Activated T-helper 1 cell treated with anti-CD3 and anti-CD28 coated beads, Interleukin-12 subunit alpha, Interleukin-12 subunit beta, Interleukin-2, Interleukin-4 antibody, amounts not matched to agents 30 ng/mL and 10 ng/mL and 1 ng/mL, durations not matched to agents 14 hours and 24 hours and 36 hours (primary cell): ENCODE measurements around the gene LHX4. TPM values are rescaled to one million over a fixed set of nuclear protein-coding genes. Genes with fewer than 3 reads are reported as not detected.

Experiments used
- DNase-seq: peaks from one replicate; pipeline ENCODE4 v3.0.0; 2021; ENCODE audit warnings: low spot score
- H3K27ac Mint-ChIP-seq: one replicate; pipeline ENCODE4 v1.8.0; 2021; ENCODE audit warnings: mild to moderate bottlenecking, mixed read lengths
- H3K27me3 Mint-ChIP-seq: one replicate; pipeline ENCODE4 v1.8.0; 2022; ENCODE audit warnings: mild to moderate bottlenecking, moderate library complexity, mixed read lengths; ENCODE audit not compliant: insufficient read depth
- H3K36me3 Mint-ChIP-seq: one replicate; pipeline ENCODE4 v1.8.0; 2021; ENCODE audit warnings: low read depth, mixed read lengths
- H3K4me1 Mint-ChIP-seq: one replicate; pipeline ENCODE4 v1.8.0; 2021; ENCODE audit warnings: low read depth, mixed read lengths
- H3K4me3 Mint-ChIP-seq: one replicate; pipeline ENCODE4 v1.8.0; 2021; ENCODE audit warnings: mild to moderate bottlenecking, moderate library complexity, mixed read lengths
- H3K9me3 Mint-ChIP-seq: one replicate; pipeline ENCODE4 v1.8.0; 2021; ENCODE audit warnings: mixed read lengths
- intact Hi-C: fragments of 100-400 bp; cut with micrococcal nuclease; formaldehyde crosslinking; loops from one replicate; pipeline ENCODE4 v1.15.1; 2024
- total RNA-seq: library from RNA; stranded (reverse); gene quantifications from 2 replicates; pipeline ENCODE4 v1.2.3, GENCODE V29; 2022

The LHX4 gene
- total RNA-seq, 1 donor from 2014 or later = not detected

GRCh38 chr1:180273066-180273465, 43.0 kb downstream of the LHX4 start:
- no peak for DNase-seq
- intact Hi-C loops = no loop called here
- peaks cover 4% of the 10 kb centered on the region for H3K36me3 Mint-ChIP-seq
- H3K27ac Mint-ChIP-seq = no peak overlapping the region
- no peak overlapping the region for H3K4me3 Mint-ChIP-seq
- H3K4me1 Mint-ChIP-seq = no peaks in the 10 kb centered on the region
- H3K27me3 Mint-ChIP-seq = no peaks in the 10 kb centered on the region
- no peaks in the 10 kb centered on the region for H3K9me3 Mint-ChIP-seq

DNA sequence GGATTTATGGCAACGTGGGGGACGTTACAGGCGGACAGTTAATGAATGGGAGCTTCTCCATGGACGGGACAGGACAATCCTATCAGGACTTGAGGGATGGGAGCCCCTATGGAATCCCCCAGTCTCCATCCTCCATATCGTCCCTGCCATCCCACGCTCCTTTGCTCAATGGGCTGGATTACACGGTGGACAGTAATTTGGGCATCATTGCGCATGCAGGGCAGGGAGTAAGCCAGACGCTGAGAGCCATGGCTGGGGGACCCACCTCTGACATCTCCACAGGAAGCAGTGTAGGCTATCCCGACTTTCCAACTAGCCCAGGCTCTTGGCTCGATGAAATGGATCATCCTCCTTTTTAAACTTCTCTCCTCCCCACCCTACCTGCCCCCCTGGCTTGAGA, 44.2 kb downstream of the LHX4 start:
- no peaks in the 10 kb centered on the region for H3K9me3 Mint-ChIP-seq
- intact Hi-C loops = no loop called here
- peaks cover 4% of the 10 kb centered on the region for H3K36me3 Mint-ChIP-seq
- H3K4me3 Mint-ChIP-seq = no peak overlapping the region
- H3K4me1 Mint-ChIP-seq = no peaks in the 10 kb centered on the region
- H3K27ac Mint-ChIP-seq = no peak overlapping the region
- no peaks in the 10 kb centered on the region for H3K27me3 Mint-ChIP-seq
- no peak for DNase-seq

GRCh38 chr1:180275726-180276125, 45.7 kb downstream of the LHX4 start:
- H3K27ac Mint-ChIP-seq = no peak overlapping the region
- no peak for DNase-seq
- no peaks in the 10 kb centered on the region for H3K9me3 Mint-ChIP-seq
- no peaks in the 10 kb centered on the region for H3K4me1 Mint-ChIP-seq
- intact Hi-C loops = no loop called here
- no peak overlapping the region for H3K4me3 Mint-ChIP-seq
- H3K27me3 Mint-ChIP-seq = no peaks in the 10 kb centered on the region
- H3K36me3 Mint-ChIP-seq = peaks cover 8% of the 10 kb centered on the region

GRCh38 chr1:180277476-180278193, 47.6 kb downstream of the LHX4 start:
- Mint-ChIP-seq H3K27me3 (no peaks in the 10 kb centered on the region), H3K4me1 (no peaks in the 10 kb centered on the region), H3K36me3 (peaks cover 8% of the 10 kb centered on the region), H3K9me3 (no peaks in the 10 kb centered on the region), H3K27ac (no peak overlapping the region), H3K4me3 (no peak overlapping the region)
- DNase-seq = no peak
- intact Hi-C loops = no loop called here

DNA sequence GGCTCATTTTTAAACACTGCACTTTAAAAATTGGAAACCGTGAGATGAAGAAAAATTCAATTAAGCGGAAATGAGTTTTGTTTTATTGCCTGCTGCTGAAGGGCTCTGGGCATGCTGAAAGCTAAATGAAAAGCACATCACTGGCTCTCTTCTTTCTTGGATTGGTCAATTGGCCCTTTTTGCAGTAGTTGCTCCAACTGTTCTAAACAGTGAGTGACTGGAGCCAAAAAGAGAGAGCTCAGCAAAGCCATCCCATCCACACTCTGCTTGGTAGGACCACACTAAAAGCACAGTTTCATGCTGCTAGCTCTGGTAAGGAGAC, 48.1 kb downstream of the LHX4 start:
- Mint-ChIP-seq H3K4me1 (no peaks in the 10 kb centered on the region), H3K27me3 (no peaks in the 10 kb centered on the region), H3K9me3 (no peaks in the 10 kb centered on the region), H3K27ac (no peak overlapping the region), H3K4me3 (no peak overlapping the region), H3K36me3 (peaks cover 8% of the 10 kb centered on the region)
- DNase-seq = no peak
- intact Hi-C loops = no loop called here

DNA sequence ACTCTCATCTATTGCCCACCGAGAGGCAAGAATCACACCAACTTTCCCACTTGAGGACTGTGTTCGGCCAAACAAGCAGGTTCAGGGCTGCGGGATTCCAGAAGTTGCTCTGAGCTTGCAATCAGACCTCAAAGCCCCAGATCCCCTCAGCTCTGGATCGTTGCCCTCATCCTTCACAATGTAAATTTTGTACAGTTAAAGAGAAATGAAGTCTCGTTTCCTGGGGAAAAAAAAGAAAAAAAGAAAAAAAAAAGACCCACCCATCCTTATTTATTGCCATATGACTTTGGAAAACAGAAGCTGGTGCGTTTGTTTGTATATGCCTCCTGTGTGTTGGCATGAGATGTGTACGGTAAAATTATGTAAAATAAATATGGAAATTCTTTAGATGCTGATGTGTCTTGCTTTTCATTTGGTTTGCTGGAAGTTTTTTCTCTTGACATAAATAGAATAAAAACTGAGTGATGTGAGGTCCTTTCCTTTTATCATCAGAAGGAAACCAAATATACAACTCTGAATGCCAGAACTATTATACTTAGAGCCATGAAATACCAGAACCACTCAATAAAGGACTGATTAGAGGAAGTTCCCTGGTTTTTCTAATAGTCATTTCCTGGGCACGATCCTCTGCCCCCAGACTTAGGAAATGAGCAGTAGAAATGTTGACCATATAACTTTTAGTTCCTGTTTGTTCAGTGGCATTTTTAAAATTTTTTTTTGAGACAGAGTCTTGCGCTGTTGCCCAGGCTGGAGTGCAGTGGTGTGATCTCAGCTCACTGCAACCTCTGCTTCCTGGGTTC, 48.7 kb downstream of the LHX4 start:
- no peak overlapping the region for H3K27ac Mint-ChIP-seq
- peaks cover 8% of the 10 kb centered on the region for H3K36me3 Mint-ChIP-seq
- intact Hi-C loops = no loop called here

DNA sequence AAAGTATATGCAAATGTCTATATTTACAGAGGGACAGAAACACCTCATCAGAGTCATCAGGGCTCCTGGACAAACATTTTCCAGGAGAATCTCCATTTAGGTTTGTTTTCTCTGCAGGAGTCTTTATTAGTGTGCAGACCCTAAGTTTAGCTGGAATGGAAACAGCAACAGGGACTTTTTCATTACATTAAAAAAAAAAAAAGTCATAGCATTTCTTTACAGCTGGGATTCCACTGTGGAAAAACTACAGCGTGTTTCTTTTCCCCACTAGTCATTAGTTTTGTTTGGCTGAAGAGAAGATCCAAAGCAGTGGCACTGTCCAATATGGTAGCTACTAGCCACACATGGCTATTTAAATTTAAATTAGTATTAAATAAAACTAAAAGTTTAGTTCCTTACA, 49.6 kb downstream of the LHX4 start:
- Mint-ChIP-seq H3K4me3 (no peak overlapping the region), H3K36me3 (peaks cover 10% of the 10 kb centered on the region), H3K27me3 (no peaks in the 10 kb centered on the region), H3K27ac (no peak overlapping the region), H3K9me3 (no peaks in the 10 kb centered on the region), H3K4me1 (no peaks in the 10 kb centered on the region)
- intact Hi-C loops = no loop called here
- DNase-seq = no peak

More for the DNA sequence above, 48.7 kb downstream of the LHX4 start:
- H3K9me3 Mint-ChIP-seq = no peaks in the 10 kb centered on the region
- no peaks in the 10 kb centered on the region for H3K27me3 Mint-ChIP-seq
- H3K4me3 Mint-ChIP-seq = no peak overlapping the region
- H3K4me1 Mint-ChIP-seq = no peaks in the 10 kb centered on the region
- DNase-seq = no peak

GRCh38 chr1:180280617-180281016, 50.6 kb downstream of the LHX4 start:
- Mint-ChIP-seq H3K27ac (no peak overlapping the region), H3K9me3 (no peaks in the 10 kb centered on the region), H3K4me3 (no peak overlapping the region), H3K4me1 (no peaks in the 10 kb centered on the region), H3K27me3 (no peaks in the 10 kb centered on the region), H3K36me3 (peaks cover 6% of the 10 kb centered on the region)
- intact Hi-C loops = no loop called here
- DNase-seq = no peak

DNA sequence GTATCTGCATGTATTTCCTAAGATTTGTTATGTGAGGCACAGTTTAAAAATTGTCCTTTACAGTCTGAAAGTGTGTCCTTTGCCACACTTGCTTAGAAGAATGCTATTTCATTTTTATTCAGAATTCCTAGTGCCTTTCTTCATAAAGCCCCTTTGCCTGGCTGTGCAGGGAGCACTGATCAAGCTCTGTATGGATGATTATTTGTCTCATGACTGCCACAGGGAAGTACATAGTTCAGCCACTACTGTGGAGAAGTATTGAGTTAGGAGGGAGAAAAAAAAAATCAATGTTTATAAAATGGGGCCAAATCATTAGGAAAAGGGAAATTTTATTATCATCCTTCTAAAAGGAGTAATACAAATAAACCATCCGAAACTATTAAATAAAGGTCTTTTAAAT, 51.4 kb downstream of the LHX4 start:
- intact Hi-C loops = no loop called here
- no peak for DNase-seq
- Mint-ChIP-seq H3K4me3 (no peak overlapping the region), H3K9me3 (no peaks in the 10 kb centered on the region), H3K36me3 (peaks cover 6% of the 10 kb centered on the region), H3K27ac (no peak overlapping the region), H3K4me1 (no peaks in the 10 kb centered on the region), H3K27me3 (no peaks in the 10 kb centered on the region)

DNA sequence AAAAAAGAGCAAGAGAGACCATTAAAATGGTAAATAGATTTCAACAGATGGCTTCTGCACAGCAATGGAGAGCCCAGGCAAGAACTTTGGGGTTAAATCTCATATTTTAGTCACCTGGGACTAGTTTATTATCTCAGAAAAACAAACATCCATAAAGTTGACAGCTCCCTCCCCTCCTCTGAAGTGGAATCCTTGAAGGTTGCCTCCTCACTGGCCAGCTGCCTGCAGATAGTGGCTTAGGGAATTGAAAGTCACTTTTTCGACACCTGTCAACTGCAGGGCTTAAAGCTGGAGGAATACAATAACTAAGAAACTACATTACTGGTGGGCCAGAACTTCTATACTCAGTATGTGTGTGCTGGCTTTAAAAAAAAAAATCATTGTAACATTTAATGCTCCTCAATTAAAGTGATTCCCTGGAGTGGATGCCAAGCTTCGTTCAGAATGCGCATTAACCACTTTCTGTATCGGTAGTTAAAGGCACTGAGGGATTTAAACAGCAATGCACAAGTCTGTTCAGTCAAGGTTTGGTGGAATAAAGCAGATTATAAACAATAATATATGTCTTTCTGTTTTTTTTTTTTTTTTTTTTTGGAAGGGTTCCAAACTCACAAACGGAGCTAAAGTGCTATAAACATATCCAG, 52.5 kb downstream of the LHX4 start:
- intact Hi-C loops = no loop called here
- H3K27me3 Mint-ChIP-seq = no peaks in the 10 kb centered on the region
- no peak for DNase-seq
- peaks cover 6% of the 10 kb centered on the region for H3K36me3 Mint-ChIP-seq
- no peaks in the 10 kb centered on the region for H3K9me3 Mint-ChIP-seq
- no peaks in the 10 kb centered on the region for H3K4me1 Mint-ChIP-seq
- H3K27ac Mint-ChIP-seq = no peak overlapping the region
- no peak overlapping the region for H3K4me3 Mint-ChIP-seq

- intact Hi-C loops = no loop called here
- no peaks in the 10 kb centered on the region for H3K9me3 Mint-ChIP-seq
- DNase-seq = no peak
- H3K27me3 Mint-ChIP-seq = no peaks in the 10 kb centered on the region
- H3K4me3 Mint-ChIP-seq = no peak overlapping the region
- H3K4me1 Mint-ChIP-seq = no peaks in the 10 kb centered on the region
- H3K36me3 Mint-ChIP-seq = peaks cover 8% of the 10 kb centered on the region
- H3K27ac Mint-ChIP-seq = no peak overlapping the region
Observed at GRCh38 chr1:180283098-180283497, 53.0 kb downstream of the LHX4 start.

DNA sequence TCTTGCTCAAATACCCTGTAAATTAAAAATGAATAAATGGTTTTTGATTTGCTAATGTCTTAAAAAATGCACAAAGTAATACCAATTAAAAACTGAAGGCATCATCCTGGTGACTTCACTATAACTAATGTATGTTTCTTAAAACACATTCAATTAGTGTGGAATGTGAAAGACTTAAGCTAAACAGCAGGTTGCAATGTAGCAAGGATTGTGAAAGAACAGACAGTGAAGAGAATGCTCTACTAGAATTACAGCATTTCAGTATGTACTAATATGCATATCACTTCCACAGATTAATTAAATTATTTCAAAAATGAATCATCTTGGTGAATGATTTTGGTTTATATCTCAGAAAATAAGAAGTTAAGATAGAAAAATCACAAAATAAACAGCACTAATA, 56.4 kb downstream of the LHX4 start:
- no peak overlapping the region for H3K27ac Mint-ChIP-seq
- H3K27me3 Mint-ChIP-seq = no peaks in the 10 kb centered on the region
- no peak overlapping the region for H3K4me3 Mint-ChIP-seq

GRCh38 chr1:180287988-180288705, 58.1 kb downstream of the LHX4 start:
- peaks cover 10% of the 10 kb centered on the region for H3K36me3 Mint-ChIP-seq
- no peak overlapping the region for H3K27ac Mint-ChIP-seq
- peaks cover 19% of the 10 kb centered on the region for H3K4me1 Mint-ChIP-seq
- H3K9me3 Mint-ChIP-seq = no peaks in the 10 kb centered on the region
- H3K27me3 Mint-ChIP-seq = no peaks in the 10 kb centered on the region
- intact Hi-C loops = no loop called here
- no peak for DNase-seq
- H3K4me3 Mint-ChIP-seq = no peak overlapping the region

More for the DNA sequence above, 56.4 kb downstream of the LHX4 start:
- no peak for DNase-seq
- intact Hi-C loops = no loop called here
- Mint-ChIP-seq H3K4me1 (peaks cover 13% of the 10 kb centered on the region), H3K9me3 (no peaks in the 10 kb centered on the region), H3K36me3 (peaks cover 10% of the 10 kb centered on the region)
